ENCODE data around the gene SYN1.

SYN1 gene

DNA sequence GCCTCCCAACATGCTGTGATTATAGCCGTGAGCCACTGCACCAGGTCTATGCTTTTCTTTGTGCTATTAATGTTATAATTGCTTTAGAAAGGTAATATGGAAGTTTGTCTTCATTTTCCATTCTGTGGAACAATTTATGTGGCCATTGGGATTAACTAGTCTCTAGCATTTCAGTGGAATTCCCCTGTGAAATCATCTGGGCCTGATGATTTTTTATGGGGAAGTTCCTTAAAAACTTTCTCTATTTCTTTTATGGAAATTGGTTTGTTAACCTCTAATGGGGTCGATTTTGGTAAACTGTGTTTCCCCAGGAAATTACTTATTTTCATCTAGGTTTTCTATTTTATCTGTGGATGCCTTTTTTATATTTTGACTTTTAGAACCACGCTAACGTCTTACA is 26.1 kb downstream of the SYN1 start:
- DNase-seq, result peak; percentile 58

DNA sequence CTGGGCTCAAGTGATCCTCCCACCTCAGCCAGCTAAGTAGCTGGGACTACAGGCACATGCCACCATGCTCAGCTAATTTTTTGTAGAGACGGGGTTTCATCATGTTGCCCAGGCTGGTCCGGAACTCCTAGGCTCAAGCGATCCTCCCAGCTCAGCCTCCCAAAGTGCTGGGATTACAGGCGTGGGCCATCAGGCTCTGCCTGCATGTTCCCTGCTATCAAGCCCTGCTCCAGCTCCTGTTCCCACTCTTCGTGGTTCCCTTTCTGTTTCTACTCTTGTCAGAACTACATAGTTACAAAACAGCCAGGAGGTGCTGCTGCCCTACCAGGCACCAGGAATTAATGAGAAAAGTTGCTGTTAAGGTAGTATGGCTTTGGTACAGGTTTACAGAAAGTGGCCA is 28.7 kb downstream of the SYN1 start:
- no peak for DNase-seq

GRCh38 chrX:47587906-47588735 is 31.5 kb downstream of the SYN1 start:
- DNase-seq, result no peak

GRCh38 chrX:47587091-47587891 is 32.4 kb downstream of the SYN1 start:
- peak; percentile 58 for DNase-seq

- no peak for DNase-seq
Observed at GRCh38 chrX:47586043-47586787, 33.4 kb downstream of the SYN1 start.

DNA sequence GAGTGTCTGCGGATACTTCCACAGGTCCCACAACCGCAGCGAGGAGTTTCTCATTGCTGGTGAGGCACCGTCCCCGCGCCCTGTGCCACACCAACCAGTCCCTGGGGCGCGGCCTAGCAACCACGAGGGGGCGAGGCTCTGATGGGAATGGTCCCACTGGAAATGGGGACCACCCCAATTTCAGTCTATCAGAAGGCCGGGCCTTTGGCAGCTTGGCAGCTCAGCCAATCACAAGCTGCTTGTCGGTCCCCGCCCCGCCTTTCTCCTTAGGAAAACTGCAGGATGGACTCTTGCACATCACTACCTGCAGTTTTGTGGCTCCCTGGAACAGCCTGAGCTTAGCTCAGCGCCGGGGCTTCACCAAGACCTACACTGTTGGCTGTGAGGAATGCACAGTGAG is 34.4 kb downstream of the SYN1 start:
- no peak for DNase-seq

DNA sequence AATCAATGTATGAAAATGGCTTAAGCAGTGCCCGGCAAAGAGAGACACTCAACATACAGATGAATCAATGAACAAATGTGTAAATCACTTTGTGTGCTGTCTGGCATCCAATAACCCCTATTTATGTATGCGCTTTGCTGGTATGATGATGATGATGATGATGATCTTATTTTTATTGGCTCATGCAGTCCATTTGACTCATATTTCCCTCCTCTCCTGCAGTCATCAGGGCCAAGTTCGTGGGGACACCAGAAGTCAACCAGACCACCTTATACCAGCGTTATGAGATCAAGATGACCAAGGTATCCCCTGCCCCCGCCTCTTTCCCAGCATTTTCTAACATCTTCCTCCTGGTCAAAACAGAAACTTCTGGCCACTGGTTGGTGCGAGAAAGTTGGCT is 34.9 kb downstream of the SYN1 start:
- DNase-seq, result no peak

DNA sequence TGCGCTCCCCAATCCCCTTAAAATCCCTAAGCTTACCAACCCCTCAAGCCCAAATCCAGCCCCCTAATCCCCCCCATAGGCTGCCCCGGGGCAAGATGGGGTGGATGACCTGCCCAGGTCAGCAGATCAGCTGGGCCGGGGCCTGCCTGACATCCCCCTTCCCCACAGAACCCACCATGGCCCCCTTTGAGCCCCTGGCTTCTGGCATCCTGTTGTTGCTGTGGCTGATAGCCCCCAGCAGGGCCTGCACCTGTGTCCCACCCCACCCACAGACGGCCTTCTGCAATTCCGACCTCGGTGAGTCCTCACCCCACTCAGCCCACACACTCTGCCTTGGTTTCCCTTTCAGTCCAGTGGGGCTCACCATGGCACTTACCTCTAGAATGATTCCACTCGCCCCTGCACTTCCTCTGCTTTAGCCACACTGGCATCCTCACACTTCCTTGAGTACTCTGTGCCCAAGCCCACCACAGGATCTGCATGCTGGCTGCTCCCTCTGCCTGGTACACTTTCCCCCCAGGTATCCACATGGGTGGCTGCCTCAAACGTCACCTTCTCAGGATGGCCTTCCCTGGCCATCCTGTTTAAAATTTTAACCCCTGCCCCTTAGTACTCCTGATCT is 36.3 kb downstream of the SYN1 start:
- no peak for DNase-seq

DNA sequence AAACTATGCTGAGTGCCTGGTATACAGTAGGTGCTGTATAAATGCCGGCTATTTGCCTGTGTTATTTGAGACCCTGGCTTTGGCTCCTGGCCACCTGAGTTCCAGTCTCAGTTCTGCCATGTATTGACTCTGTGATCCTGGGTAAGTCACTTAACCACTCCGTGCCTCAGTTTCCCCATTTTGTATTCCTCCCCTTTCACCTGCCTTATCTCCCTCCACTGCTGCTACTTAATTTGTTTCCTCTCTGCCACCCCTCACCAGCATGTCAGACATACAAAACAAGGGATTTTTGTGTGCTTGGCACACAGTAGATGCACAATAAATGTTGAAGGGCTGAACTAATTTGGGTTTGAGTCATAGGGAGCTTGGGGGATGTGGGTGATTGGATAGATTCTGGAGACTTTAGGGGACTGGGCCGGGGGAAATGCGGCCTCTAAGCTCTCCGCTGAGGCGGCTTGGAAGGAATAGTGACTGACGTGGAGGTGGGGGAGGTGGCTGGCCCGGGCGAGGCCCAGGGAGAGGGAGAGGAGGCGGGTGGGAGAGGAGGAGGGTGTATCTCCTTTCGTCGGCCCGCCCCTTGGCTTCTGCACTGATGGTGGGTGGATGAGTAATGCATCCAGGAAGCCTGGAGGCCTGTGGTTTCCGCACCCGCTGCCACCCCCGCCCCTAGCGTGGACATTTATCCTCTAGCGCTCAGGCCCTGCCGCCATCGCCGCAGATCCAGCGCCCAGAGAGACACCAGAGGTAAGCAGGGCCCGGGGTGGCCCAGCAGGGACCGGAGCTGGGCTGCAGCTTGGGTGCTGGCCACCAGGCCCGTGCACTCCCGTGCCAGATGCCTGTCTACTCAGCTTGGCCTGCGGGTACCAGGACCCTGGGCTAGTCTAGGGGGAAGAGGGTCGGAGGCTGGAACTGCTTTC is 37.7 kb downstream of the SYN1 start, which contains the start of gene TIMP1:
TSS of gene TIMP1 (plus strand) at position 706 of the 917 bp plus-strand sequence. CDS start 980 bp downstream, outside the sequence.
- DNase-seq, result peak; percentile 93

DNA sequence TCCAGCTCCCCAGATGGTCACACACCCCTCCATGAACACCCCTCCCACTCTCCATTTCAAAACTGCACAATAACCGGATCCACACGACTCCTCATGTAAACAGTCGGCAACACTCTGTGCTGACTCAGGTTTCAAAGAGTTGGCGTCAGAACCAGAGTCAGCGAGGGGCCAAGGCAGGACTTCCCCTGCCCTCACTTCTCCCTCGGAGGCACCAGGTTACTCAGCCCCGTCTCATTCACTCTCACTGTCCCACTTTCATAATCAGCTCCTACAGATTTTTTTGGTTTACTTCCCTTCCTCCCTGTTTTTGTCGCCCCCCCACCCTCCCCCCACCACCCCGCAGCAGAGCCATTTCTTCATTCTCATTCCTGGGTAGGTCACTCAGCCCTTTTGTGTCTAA is 40.1 kb downstream of the SYN1 start:
- DNase-seq, result peak; percentile 93

DNA sequence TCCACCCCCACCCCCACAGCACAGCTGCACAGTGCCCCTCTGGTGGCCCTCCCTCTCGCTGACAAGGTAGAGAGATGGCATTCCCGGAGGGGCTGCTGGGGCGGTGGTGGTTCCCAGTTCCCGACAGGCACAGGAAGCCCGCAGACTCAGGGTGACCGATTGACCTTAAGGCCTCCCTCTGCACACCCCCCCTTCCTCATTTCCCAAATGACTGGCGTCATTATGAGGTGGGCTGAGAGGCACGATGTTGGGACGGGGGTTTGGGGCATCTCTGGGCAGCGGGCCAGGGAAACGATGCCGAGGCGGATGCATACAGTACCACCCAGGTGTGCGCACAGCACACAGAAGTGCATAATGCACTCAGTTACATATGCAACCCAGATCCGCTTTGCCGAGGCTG is 41.0 kb downstream of the SYN1 start:
- DNase-seq, result peak; percentile 77

GRCh38 chrX:47577901-47578300 is 41.8 kb downstream of the SYN1 start:
- DNase-seq, result no peak

GRCh38 chrX:47577424-47577823 is 42.2 kb downstream of the SYN1 start:
- DNase-seq, result no peak

- no peak for DNase-seq
Observed at GRCh38 chrX:47576021-47576898, 43.4 kb downstream of the SYN1 start.

- DNase-seq, result no peak
Observed at GRCh38 chrX:47574547-47575301, 44.9 kb downstream of the SYN1 start.

GRCh38 chrX:47574076-47574546 is 45.5 kb downstream of the SYN1 start:
- DNase-seq, result no peak

- DNase-seq, result no peak
Observed at GRCh38 chrX:47573341-47574075, 46.1 kb downstream of the SYN1 start.

DNA sequence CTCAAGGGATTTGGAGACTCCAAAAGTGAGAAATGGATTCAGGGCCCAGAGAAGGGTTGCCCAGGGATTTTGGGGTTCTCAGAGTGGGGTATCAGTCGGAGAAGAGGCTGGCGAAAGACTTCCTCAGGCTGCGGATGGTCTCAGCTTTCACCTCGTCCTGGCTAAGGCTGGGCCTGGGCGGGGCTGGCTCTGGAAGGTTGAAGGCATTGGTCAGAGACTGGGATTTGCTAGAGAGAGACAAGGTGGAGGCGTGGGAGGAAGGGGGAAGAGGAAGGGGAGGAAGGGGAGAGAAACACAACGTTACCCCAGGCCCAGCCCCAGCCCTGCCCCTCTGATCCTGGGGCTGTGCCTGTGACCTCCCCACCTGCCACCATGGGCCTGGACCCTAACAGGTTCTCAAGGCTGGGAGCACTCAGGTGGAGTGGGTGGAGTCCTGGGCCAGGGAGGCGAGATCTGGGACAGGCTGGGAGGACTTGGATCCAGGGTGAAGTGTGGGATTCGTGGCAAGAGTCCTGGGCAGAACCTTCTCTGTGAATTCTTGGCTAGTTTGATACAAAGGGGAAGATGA is 46.8 kb downstream of the SYN1 start:
- DNase-seq, result no peak

GRCh38 chrX:47571896-47572295 is 47.8 kb downstream of the SYN1 start:
- DNase-seq, result no peak

Data from suppressor macrophage treated with lipopolysaccharide for 4 hours (primary cell).